RWPE2 (cell line): Measurements from ENCODE around the gene MATN4.

Experiments used
- ATAC-seq: fragments of 200-7000 bp; cut with Tn5 transposase; 3 replicates; pipeline ENCODE4 v1.9.1; 2021; ENCODE audit warnings: low read depth
- DNase-seq: peaks from one replicate; pipeline ENCODE4 v3.0.0-alpha.2; 2020; ENCODE audit warnings: low spot score
- H3K27ac ChIP-seq: fragments of 450-650 bp; 2 replicates; pipeline ENCODE4 v1.5.1; 2017; ENCODE audit warnings: mild to moderate bottlenecking; ENCODE audit not compliant: poor library complexity, severe bottlenecking
- H3K27me3 ChIP-seq: fragments of 250-450 bp; sonication (Bioruptor Pico); 2 replicates; pipeline ENCODE4 v1.5.1; 2021; ENCODE audit warnings: mild to moderate bottlenecking, moderate library complexity; ENCODE audit not compliant: insufficient read depth, poor library complexity, severe bottlenecking
- H3K36me3 ChIP-seq: fragments of 250-450 bp; sonication (Bioruptor Pico); 2 replicates; pipeline ENCODE4 v1.5.1; 2020; ENCODE audit warnings: low read depth, mild to moderate bottlenecking, moderate library complexity
- H3K4me1 ChIP-seq: fragments of 250-450 bp; sonication (Bioruptor Pico); 2 replicates; pipeline ENCODE4 v1.5.1; 2021; ENCODE audit warnings: mild to moderate bottlenecking, moderate library complexity; ENCODE audit not compliant: insufficient read depth, poor library complexity, severe bottlenecking
- H3K4me3 ChIP-seq: fragments of 250-450 bp; sonication (Bioruptor Pico); 2 replicates; pipeline ENCODE4 v1.5.1; 2021; ENCODE audit warnings: mild to moderate bottlenecking, moderate library complexity; ENCODE audit not compliant: severe bottlenecking
- H3K9me3 ChIP-seq: fragments of 250-450 bp; sonication (Bioruptor Pico); 2 replicates; pipeline ENCODE4 v1.5.1; 2021; ENCODE audit warnings: mild to moderate bottlenecking, moderate library complexity; ENCODE audit not compliant: severe bottlenecking
- TF ChIP-seq, protein P1 (sequence below): fragments of 450-650 bp; IDR thresholded peaks from one replicate; pipeline ENCODE4 v1.5.1; 2017; ENCODE audit warnings: mild to moderate bottlenecking, moderate library complexity; ENCODE audit not compliant: poor library complexity, severe bottlenecking

Gene MATN4

DNA sequence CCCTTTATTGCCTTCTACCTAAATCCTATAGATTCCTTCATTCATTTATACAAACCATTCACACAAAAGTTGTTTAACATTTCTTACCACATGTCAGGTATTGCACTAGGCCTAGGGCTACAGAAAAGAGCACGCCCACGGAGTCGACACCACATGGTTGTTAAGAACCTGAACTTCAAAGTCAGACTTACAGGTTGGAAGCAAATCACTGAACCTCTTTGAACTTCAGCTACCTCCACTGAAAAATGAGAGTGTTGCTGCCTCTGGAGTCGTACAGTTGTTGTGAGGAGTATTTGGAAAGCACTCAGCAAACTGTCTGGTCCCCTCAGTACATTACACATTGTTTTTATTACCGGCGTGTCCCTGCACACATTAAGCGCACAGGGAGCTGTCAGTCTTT, 50.4 kb downstream of the MATN4 start:
- Histone ChIP-seq H3K27me3 (no peaks in the 10 kb centered on the region), H3K9me3 (no peaks in the 10 kb centered on the region), H3K4me1 (peaks cover 25% of the 10 kb centered on the region), H3K27ac (no peak overlapping the region), H3K4me3 (no peak overlapping the region), H3K36me3 (no peaks in the 10 kb centered on the region)
- ATAC-seq: no peak
- no peak for DNase-seq
- TF ChIP-seq, protein P1, sequence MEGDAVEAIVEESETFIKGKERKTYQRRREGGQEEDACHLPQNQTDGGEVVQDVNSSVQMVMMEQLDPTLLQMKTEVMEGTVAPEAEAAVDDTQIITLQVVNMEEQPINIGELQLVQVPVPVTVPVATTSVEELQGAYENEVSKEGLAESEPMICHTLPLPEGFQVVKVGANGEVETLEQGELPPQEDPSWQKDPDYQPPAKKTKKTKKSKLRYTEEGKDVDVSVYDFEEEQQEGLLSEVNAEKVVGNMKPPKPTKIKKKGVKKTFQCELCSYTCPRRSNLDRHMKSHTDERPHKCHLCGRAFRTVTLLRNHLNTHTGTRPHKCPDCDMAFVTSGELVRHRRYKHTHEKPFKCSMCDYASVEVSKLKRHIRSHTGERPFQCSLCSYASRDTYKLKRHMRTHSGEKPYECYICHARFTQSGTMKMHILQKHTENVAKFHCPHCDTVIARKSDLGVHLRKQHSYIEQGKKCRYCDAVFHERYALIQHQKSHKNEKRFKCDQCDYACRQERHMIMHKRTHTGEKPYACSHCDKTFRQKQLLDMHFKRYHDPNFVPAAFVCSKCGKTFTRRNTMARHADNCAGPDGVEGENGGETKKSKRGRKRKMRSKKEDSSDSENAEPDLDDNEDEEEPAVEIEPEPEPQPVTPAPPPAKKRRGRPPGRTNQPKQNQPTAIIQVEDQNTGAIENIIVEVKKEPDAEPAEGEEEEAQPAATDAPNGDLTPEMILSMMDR: no peak

DNA sequence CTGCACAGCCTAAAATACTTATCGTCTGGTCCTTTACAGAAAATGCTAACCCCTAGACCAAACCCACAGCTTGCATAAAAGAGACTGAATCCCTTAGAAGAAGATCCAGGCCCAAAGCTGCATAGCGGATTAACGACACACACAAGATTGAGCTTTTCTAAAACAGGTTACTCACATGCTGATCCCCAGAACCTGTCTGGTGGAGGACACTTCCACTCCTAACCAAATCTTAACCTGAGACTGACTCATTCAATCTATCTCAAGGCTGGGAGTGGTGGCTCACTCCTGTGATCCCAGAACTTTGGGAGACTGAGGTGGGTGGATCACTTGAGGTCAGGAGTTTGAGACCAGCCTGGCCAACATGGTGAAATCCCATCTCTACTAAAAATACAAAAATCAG, 50.9 kb downstream of the MATN4 start:
- DNase-seq (no peak), ATAC-seq (no peak)
- TF ChIP-seq, protein P1: no peak
- H3K4me1 ChIP-seq: peaks cover 25% of the 10 kb centered on the region
- H3K4me3 ChIP-seq: no peak overlapping the region
- no peaks in the 10 kb centered on the region for H3K27me3 ChIP-seq
- H3K27ac ChIP-seq: no peak overlapping the region
- no peaks in the 10 kb centered on the region for H3K36me3 ChIP-seq
- H3K9me3 ChIP-seq: no peaks in the 10 kb centered on the region

DNA sequence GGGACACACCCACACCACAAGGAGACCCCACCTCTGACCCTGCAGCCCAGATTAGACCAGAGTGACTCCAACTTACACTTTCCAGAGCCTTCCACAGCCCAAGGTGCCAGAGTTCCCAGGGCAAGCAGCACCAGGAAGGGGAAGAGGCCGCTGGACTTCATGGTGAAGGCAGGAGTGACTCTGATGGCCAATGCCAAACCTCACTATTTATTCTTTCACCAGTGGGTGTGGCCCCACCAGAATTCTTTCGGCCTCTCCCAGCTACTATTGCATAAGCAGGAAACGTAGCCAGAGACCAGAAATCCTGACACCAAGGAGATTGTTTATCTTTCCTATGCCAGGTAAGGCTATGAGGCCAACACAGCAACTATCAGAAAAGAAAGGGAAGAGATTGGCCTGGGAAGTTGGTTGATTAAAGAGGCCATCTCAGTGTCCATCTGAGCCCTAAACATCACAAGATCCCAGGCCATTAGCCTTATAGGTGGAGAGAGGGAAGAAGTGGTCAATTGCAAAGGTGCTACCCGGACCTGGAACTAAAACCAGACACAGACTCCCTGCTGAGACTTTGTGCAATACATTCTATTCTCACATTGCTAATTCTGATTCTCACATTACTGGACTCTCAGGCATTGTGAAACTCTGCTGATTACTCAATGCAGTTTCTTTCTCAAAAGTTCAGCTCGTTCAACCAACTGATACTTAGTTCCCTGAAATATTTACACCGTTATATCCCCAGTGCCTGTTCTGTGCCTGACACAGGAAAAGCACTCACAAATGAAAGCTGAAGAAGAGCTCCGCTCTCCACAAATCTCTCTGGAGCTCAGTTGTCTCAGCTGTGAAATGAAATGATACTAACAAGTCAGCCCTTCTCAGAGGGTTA, 53.5 kb downstream of the MATN4 start, which contains the start of gene SLPI:
SLPI (minus strand) TSS at position 182 of the 880 bp plus-strand sequence; CDS start at position 161, 21 bp downstream.
- H3K4me1 ChIP-seq: peaks cover 25% of the 10 kb centered on the region
- H3K27me3 ChIP-seq: no peaks in the 10 kb centered on the region
- H3K27ac ChIP-seq: peak within 1 kb of the TSS; percentile 73
- H3K36me3 ChIP-seq: no peaks in the 10 kb centered on the region
- TF ChIP-seq, protein P1: no peak
- H3K9me3 ChIP-seq: no peaks in the 10 kb centered on the region
- DNase-seq (peak; percentile 90), ATAC-seq (peak; percentile 81)
- H3K4me3 ChIP-seq: no peak within 1 kb of the TSS

DNA sequence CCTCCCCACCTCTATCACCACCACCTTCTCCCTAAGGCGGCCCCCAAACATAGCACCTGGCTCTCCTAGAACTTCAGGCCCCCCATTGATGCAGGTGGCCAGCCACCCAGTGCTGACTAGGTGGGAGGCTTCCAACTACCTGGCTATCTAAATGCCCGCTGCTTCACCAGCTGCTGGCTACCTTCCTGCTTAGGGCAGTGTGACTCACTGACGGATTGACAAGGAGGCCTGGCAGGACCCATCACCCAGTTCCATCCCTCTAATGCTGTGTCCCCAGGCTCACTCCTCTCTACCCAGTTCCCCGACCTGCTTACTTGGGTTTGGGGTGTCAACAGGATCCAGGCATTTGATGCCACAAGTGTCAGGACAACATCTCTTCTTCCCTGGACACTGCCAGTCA, 54.8 kb downstream of the MATN4 start:
- no peak overlapping the region for H3K4me3 ChIP-seq

More for the DNA sequence above, 54.8 kb downstream of the MATN4 start:
- Histone ChIP-seq H3K4me1 (peaks cover 25% of the 10 kb centered on the region), H3K9me3 (no peaks in the 10 kb centered on the region), H3K27me3 (no peaks in the 10 kb centered on the region), H3K36me3 (no peaks in the 10 kb centered on the region), H3K27ac (no peak overlapping the region)
- TF ChIP-seq, protein P1: no peak
- DNase-seq (no peak), ATAC-seq (peak; percentile 32; the same call in 2 of the 3 replicates)
